Right lobe of liver (tissue), 4 donors: ENCODE data around the gene ATP5PD.

Experiments
- CTCF ChIP-seq, 4 donors: fragments of 200-600 bp in 3 of 4; fragments of 450-650 bp in 1 of 4; IDR thresholded peaks; one replicate each; pipeline versions ENCODE4 v1.5.1 to v1.8.0; 2016 to 2022; ENCODE audit warnings: antibody characterized with exemption in 4 of 4, mild to moderate bottlenecking in 2 of 4
- POLR2A ChIP-seq: fragments of 450-650 bp; IDR thresholded peaks from one replicate; pipeline ENCODE4 v1.6.1; 2017; ENCODE audit warnings: antibody characterized with exemption, mild to moderate bottlenecking
- donor health status: DM: no; HTN: no; CAD: no.
- donor health status: DM: no; HTN: no; CAD: no.
- donor health status: DM: no; HTN: yes; CAD: no.

- TF ChIP-seq CTCF (IDR thresholded peaks at IDR 0.05) = no peak
- no peak for TF ChIP-seq POLR2A
Measured at GRCh38 chr17:75087558-75088453, 41.0 kb upstream of the ATP5PD start, which contains the start of gene SLC16A5.
